IMR-90 (cell line): Measurements from ENCODE around the gene UNC13C. TPM values are rescaled to one million over a fixed set of nuclear protein-coding genes. Genes with fewer than 3 reads are reported as not detected.

Experiments used
- ATAC-seq: fragments of 200-7000 bp; cut with Tn5 transposase; 2 replicates; pipeline ENCODE4 v1.9.1; 2020; ENCODE audit warnings: low read depth, mild to moderate bottlenecking, moderate library complexity
- BruUV-seq: library from RNA; stranded (reverse); fragments of 400-500 nt; replicated peaks from 2 replicates; lab custom pipeline; 2021; lab: Mats Ljungman, UMichigan
- CTCF ChIA-PET: fragments of 300-600 bp; formaldehyde crosslinking; extraction: SDS; loops from one replicate; lab custom pipeline; 2021; ENCODE audit warnings: antibody characterized with exemption; lab: Yijun Ruan, JAX
- POLR2A ChIA-PET: fragments of 300-600 bp; sonication (Branson Sonifier 250); formaldehyde crosslinking; loops from one replicate; lab custom pipeline; 2022; ENCODE audit warnings: antibody characterized with exemption; ENCODE audit not compliant: unreplicated experiment; lab: Charles Lee
- DNase-seq: peaks from one replicate; pipeline ENCODE4 v3.0.0; 2013
- H2AFZ ChIP-seq: replicated peaks from 2 replicates; pipeline ENCODE3; 2013; ENCODE audit warnings: low read length, mild to moderate bottlenecking; ENCODE audit not compliant: poor library complexity
- H2AK5ac ChIP-seq: 2 replicates; pipeline ENCODE4 v1.6.1; 2013; ENCODE audit warnings: low read depth, low read length, inconsistent platforms
- H2AK9ac ChIP-seq: replicated peaks from 2 replicates; pipeline ENCODE3; 2013; ENCODE audit warnings: mild to moderate bottlenecking, low read depth, low read length, moderate library complexity; ENCODE audit not compliant: poor library complexity
- H2BK120ac ChIP-seq: 2 replicates; pipeline ENCODE4 v1.6.1; 2013; ENCODE audit warnings: low read depth, low read length, inconsistent platforms
- H2BK15ac ChIP-seq: 3 replicates; pipeline ENCODE4 v1.6.1; 2013; ENCODE audit warnings: low read depth, low read length, inconsistent platforms
- H2BK20ac ChIP-seq: 2 replicates; pipeline ENCODE4 v1.6.1; 2013; ENCODE audit warnings: low read depth, mild to moderate bottlenecking, inconsistent platforms, low read length, moderate library complexity
- H2BK5ac ChIP-seq: 2 replicates; pipeline ENCODE4 v1.6.1; 2013; ENCODE audit warnings: mild to moderate bottlenecking, low read depth, low read length, inconsistent platforms; ENCODE audit not compliant: poor library complexity, severe bottlenecking
- H3K14ac ChIP-seq: replicated peaks from 2 replicates; pipeline ENCODE4 v1.6.1; 2013; ENCODE audit warnings: low read depth, low read length, inconsistent platforms
- H3K18ac ChIP-seq: 2 replicates; pipeline ENCODE4 v1.6.1; 2013; ENCODE audit warnings: low read depth, low read length, control low read depth
- H3K23ac ChIP-seq: 2 replicates; pipeline ENCODE4 v1.6.1; 2013; ENCODE audit warnings: low read depth, low read length, inconsistent platforms
- H3K27ac ChIP-seq: 2 replicates; pipeline ENCODE4 v1.5.1; 2013; ENCODE audit warnings: mild to moderate bottlenecking, control low read depth, low read length; ENCODE audit not compliant: insufficient read depth
- H3K27me3 ChIP-seq: 2 replicates; pipeline ENCODE4 v1.6.1; 2013; ENCODE audit warnings: low read length; ENCODE audit not compliant: control insufficient read depth, insufficient read depth
- H3K36me3 ChIP-seq: 2 replicates; pipeline ENCODE4 v1.6.1; 2013; ENCODE audit warnings: low read length, mixed read lengths; ENCODE audit not compliant: control insufficient read depth, insufficient read depth
- H3K4ac ChIP-seq: 2 replicates; pipeline ENCODE4 v1.6.1; 2013; ENCODE audit warnings: low read depth, low read length, inconsistent platforms
- H3K4me1 ChIP-seq: 2 replicates; pipeline ENCODE4 v1.6.1; 2013; ENCODE audit warnings: low read length, mixed read lengths; ENCODE audit not compliant: control insufficient read depth, insufficient read depth
- H3K4me2 ChIP-seq: 2 replicates; pipeline ENCODE4 v1.6.1; 2013; ENCODE audit warnings: low read depth, mild to moderate bottlenecking, control low read depth, low read length, moderate library complexity
- H3K4me3 ChIP-seq: 2 replicates; pipeline ENCODE4 v1.5.1; 2013; ENCODE audit warnings: low read depth, mild to moderate bottlenecking, control low read depth, low read length, moderate library complexity; ENCODE audit not compliant: insufficient read depth
- H3K56ac ChIP-seq: 2 replicates; pipeline ENCODE4 v1.6.1; 2013; ENCODE audit warnings: low read length, inconsistent platforms; ENCODE audit not compliant: insufficient read depth; ENCODE audit errors: extremely low read depth
- H3K79me1 ChIP-seq, 2 experiments: 2 replicates each; pipeline ENCODE4 v1.6.1; 2013; ENCODE audit warnings: low read length in 2 of 2, inconsistent platforms in 1 of 2, low read depth in 1 of 2
- H3K9ac ChIP-seq: 2 replicates; pipeline ENCODE4 v1.6.1; 2013; ENCODE audit warnings: low read depth, low read length, control low read depth
- H3K9me1 ChIP-seq: 2 replicates; pipeline ENCODE4 v1.6.1; 2013; ENCODE audit warnings: low read length, inconsistent platforms; ENCODE audit not compliant: insufficient read depth
- H3K9me3 ChIP-seq: 2 replicates; pipeline ENCODE4 v1.6.1; 2013; ENCODE audit warnings: low read length; ENCODE audit not compliant: control insufficient read depth, insufficient read depth
- H4K20me1 ChIP-seq: 2 replicates; pipeline ENCODE4 v1.6.1; 2013; ENCODE audit warnings: low read length, inconsistent platforms; ENCODE audit not compliant: insufficient read depth
- H4K5ac ChIP-seq: 2 replicates; pipeline ENCODE4 v1.6.1; 2013; ENCODE audit warnings: mild to moderate bottlenecking, low read depth, low read length, control low read depth
- H4K8ac ChIP-seq, 2 experiments: 2 replicates each; pipeline ENCODE4 v1.6.1; 2013; ENCODE audit warnings: low read depth in 2 of 2, low read length in 2 of 2, control low read depth in 1 of 2, inconsistent platforms in 1 of 2
- H4K91ac ChIP-seq: 2 replicates; pipeline ENCODE4 v1.6.1; 2013; ENCODE audit warnings: low read depth, low read length, inconsistent platforms; ENCODE audit not compliant: insufficient read depth
- BHLHE40 ChIP-seq: fragments of 150-350 bp; IDR thresholded peaks from 2 replicates; pipeline ENCODE4 v1.6.1; 2016; ENCODE audit warnings: mild to moderate bottlenecking, low read depth, low read length
- CEBPB ChIP-seq: IDR thresholded peaks from 2 replicates; pipeline ENCODE4 v1.6.1; 2012; ENCODE audit warnings: low read depth, low read length, improper control_type of control experiment
- CHD1 ChIP-seq: IDR thresholded peaks from 2 replicates; pipeline ENCODE4 v1.6.1; 2012; ENCODE audit warnings: low read depth, low read length, improper control_type of control experiment
- CTCF ChIP-seq: conservative IDR thresholded peaks from 2 replicates; pipeline ENCODE4 v1.5.1; 2012; ENCODE audit warnings: mild to moderate bottlenecking, low read depth, low read length, improper control_type of control experiment
- ELK1 ChIP-seq: fragments of 150-350 bp; IDR thresholded peaks from 2 replicates; pipeline ENCODE4 v1.6.1; 2016; ENCODE audit warnings: low read depth, mild to moderate bottlenecking, low read length, moderate library complexity, borderline replicate concordance
- FOS ChIP-seq: fragments of 150-350 bp; IDR thresholded peaks from 2 replicates; pipeline ENCODE4 v1.6.1; 2016; ENCODE audit warnings: low read depth, low read length
- MAFK ChIP-seq: IDR thresholded peaks from 2 replicates; pipeline ENCODE4 v1.6.1; 2012; ENCODE audit warnings: low read depth, low read length, improper control_type of control experiment
- MAZ ChIP-seq: IDR thresholded peaks from 2 replicates; pipeline ENCODE4 v1.6.1; 2012; ENCODE audit warnings: low read depth, mild to moderate bottlenecking, low read length, improper control_type of control experiment, moderate library complexity, borderline replicate concordance
- MXI1 ChIP-seq: IDR thresholded peaks from 2 replicates; pipeline ENCODE4 v1.6.1; 2012; ENCODE audit warnings: low read depth, mild to moderate bottlenecking, low read length, moderate library complexity, borderline replicate concordance
- NFE2L2 ChIP-seq: fragments of 150-350 bp; IDR thresholded peaks from 2 replicates; pipeline ENCODE4 v1.6.1; 2016; ENCODE audit warnings: low read depth, mild to moderate bottlenecking, low read length
- POLR2A ChIP-seq: IDR thresholded peaks from 2 replicates; pipeline ENCODE4 v1.6.1; 2012; ENCODE audit warnings: mild to moderate bottlenecking, low read depth, low read length
- RAD21 ChIP-seq: IDR thresholded peaks from 2 replicates; pipeline ENCODE4 v1.6.1; 2012; ENCODE audit warnings: low read length, improper control_type of control experiment
- RCOR1 ChIP-seq: IDR thresholded peaks from 2 replicates; pipeline ENCODE4 v1.6.1; 2012; ENCODE audit warnings: mild to moderate bottlenecking, low read length, improper control_type of control experiment; ENCODE audit not compliant: insufficient replicate concordance
- RFX5 ChIP-seq: IDR thresholded peaks from 2 replicates; pipeline ENCODE4 v1.8.0; 2012; ENCODE audit warnings: low read depth, mild to moderate bottlenecking, low read length, moderate library complexity
- SMC3 ChIP-seq: fragments of 150-350 bp; IDR thresholded peaks from 2 replicates; pipeline ENCODE4 v1.6.1; 2016; ENCODE audit warnings: low read depth, mild to moderate bottlenecking, antibody characterized with exemption, low read length, moderate library complexity
- USF2 ChIP-seq: fragments of 150-350 bp; IDR thresholded peaks from 2 replicates; pipeline ENCODE4 v1.6.1; 2017; ENCODE audit warnings: mild to moderate bottlenecking, antibody characterized with exemption, low read length, low read depth
- WGBS, 2 experiments: methylation state at CpG; one replicate each; pipeline versions ENCODE4 v1.1.5 to v1.1.7; 2013; ENCODE audit warnings: missing lambda C conversion rate in 2 of 2; ENCODE audit not compliant: insufficient read length in 1 of 2; ENCODE audit errors: extremely low coverage in 2 of 2; 5-methylcytosine and 5-hydroxymethylcytosine counted together
- dilution Hi-C: fragments of 300-500 bp; cut with HindIII; formaldehyde crosslinking; loops from one replicate; pipeline ENCODE4 v1.14.3; 2018; ENCODE audit warnings: low sequenced_read_pairs; ENCODE audit not compliant: unreplicated experiment
- in situ Hi-C: fragments of 300-500 bp; cut with MboI; formaldehyde crosslinking; loops from 3 replicates; pipeline ENCODE4 v1.14.3; 2019; ENCODE audit warnings: low sequenced_read_pairs, inconsistent platforms, mixed read lengths
- intact Hi-C: fragments of 100-400 bp; cut with micrococcal nuclease; formaldehyde crosslinking; loops from 2 replicates; pipeline ENCODE4 v1.10.0; 2022
- polyA plus RNA-seq, 3 experiments: library from polyadenylated mRNA; depleted of rRNA; stranded (reverse); fragments of >200 nt; gene quantifications; 2 replicates each; pipeline ENCODE4 v1.2.3, GENCODE V29; 2012; ENCODE audit warnings: low replicate concordance in 1 of 3
- total RNA-seq: library from RNA; depleted of rRNA; stranded (reverse); fragments of >200 nt; gene quantifications from 2 replicates; pipeline ENCODE4 v1.2.3, GENCODE V29; 2012

UNC13C gene
- total and polyA plus RNA-seq, 2 of the 4 experiments (the other 2 are of a cell fraction) = not detected

GRCh38 chr15:54504695-54505094 lies 526.5 kb downstream of the UNC13C start:
- Histone ChIP-seq H3K9me3 (peaks cover 2% of the 10 kb centered on the region; the same call in 1 of the 2 replicates), H3K4me1 (no peaks in the 10 kb centered on the region), H4K20me1 (no peaks in the 10 kb centered on the region), H2BK15ac (no peak overlapping the region), H4K91ac (no peak overlapping the region), H3K4ac (no peak overlapping the region), H2BK5ac (no peak overlapping the region), H3K27ac (no peak overlapping the region), H2BK20ac (no peak overlapping the region), H3K4me2 (no peak overlapping the region), H4K5ac (no peak overlapping the region), H3K56ac (no peak overlapping the region), H3K9me1 (no peaks in the 10 kb centered on the region), H2AK9ac (no peak overlapping the region), H2AK5ac (no peak overlapping the region), H3K36me3 (no peaks in the 10 kb centered on the region), H4K8ac (no peak overlapping the region), H3K23ac (no peak overlapping the region), H3K18ac (no peak overlapping the region), H3K79me1 (no peaks in the 10 kb centered on the region), H3K9ac (no peak overlapping the region), H3K14ac (no peak overlapping the region), H2AFZ (no peak overlapping the region), H2BK120ac (no peak overlapping the region), H3K4me3 (no peak overlapping the region), H3K27me3 (no peaks in the 10 kb centered on the region)
- POLR2A ChIA-PET = no interaction called here
- dilution Hi-C loops (no loop called here), in situ Hi-C loops (no loop called here), intact Hi-C loops (no loop called here)
- CTCF ChIA-PET = no interaction called here
- no CpG with 5 or more reads among the region's 1 CpG for WGBS, 2 experiments
- no peak for TF ChIP-seq MXI1
- no peak for TF ChIP-seq MAZ
- no peak for TF ChIP-seq NFE2L2
- no peak for TF ChIP-seq ELK1
- TF ChIP-seq CEBPB = no peak
- no peak for TF ChIP-seq SMC3
- no peak for TF ChIP-seq USF2
- no peak for TF ChIP-seq MAFK
- no peak for TF ChIP-seq BHLHE40
- TF ChIP-seq RCOR1 = no peak
- TF ChIP-seq FOS = no peak
- no peak for TF ChIP-seq RAD21
- no peak for TF ChIP-seq RFX5
- TF ChIP-seq CTCF = no peak
- TF ChIP-seq POLR2A = no peak
- TF ChIP-seq CHD1 = no peak
- ATAC-seq (no peak), DNase-seq (no peak)
- BruUV-seq = no TSS peak
